Non-pigmented ciliary epithelial cell (primary cell): ENCODE measurements around the gene MAGI3.
A peak's percentile ranks its signal among the peaks of the same experiment; 100 is the strongest.

Experiments used
- DNase-seq: peaks from one replicate; pipeline ENCODE4 v3.0.0-alpha.2; 2010; ENCODE audit warnings: low read depth

The MAGI3 gene

DNA sequence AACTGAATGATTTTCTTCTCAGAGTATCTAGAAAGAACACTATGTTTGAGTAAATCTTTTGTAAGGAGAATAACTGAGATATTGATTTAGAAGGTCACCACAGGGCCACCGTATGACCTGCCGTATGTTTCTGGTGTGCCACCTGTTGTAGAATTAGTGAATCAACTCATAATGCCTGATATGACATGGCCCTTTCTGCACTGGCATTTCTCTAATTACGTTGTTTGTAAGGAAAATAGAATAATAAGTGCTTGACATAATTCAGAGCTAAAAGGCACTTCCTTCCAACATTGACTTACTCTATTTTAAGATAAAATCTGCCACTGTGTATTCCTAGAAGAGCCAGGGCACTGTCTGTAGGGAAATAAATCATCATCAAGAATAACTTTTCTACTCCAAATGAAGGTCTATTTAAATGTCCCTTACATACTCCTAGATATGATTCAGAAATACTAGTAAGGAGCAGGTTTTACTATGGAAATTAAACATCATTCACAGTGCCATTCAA, 267.3 kb downstream of the MAGI3 start:
- DNase-seq, result no peak

DNA sequence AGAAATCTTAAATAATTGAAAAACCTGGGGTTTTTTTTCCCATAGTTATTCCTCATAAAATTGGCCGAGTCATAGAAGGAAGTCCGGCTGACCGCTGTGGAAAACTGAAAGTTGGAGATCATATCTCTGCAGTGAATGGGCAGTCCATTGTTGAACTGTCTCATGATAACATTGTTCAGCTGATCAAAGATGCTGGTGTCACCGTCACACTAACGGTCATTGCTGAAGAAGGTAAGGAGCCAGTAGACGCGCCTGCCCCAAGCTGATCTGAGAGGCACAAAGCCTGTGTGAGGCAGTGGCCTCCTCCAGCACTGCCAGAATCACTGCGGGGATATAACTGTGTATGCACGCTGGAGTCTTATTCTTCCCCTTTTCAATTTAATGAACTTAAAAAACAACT, 268.7 kb downstream of the MAGI3 start:
- no peak for DNase-seq

DNA sequence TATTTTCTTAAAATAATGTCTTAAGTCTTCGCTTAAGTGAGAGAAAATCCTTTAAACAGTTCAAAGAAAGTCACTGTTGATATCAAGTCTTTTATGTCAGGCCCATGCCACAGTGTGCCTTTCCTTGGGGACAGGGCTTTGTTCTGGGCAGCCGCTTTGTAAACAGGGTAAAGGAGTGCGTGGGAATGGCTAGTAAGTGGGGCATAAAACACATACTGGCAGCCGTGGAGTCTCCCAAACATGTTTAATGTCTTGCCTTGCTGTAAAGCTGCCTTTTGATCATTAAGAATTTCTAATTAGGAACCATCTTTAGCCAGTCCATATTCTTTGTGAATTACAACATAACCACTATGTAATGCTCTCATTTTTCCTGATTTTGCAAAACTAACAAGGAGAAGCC, 269.2 kb downstream of the MAGI3 start:
- DNase-seq, result no peak

DNA sequence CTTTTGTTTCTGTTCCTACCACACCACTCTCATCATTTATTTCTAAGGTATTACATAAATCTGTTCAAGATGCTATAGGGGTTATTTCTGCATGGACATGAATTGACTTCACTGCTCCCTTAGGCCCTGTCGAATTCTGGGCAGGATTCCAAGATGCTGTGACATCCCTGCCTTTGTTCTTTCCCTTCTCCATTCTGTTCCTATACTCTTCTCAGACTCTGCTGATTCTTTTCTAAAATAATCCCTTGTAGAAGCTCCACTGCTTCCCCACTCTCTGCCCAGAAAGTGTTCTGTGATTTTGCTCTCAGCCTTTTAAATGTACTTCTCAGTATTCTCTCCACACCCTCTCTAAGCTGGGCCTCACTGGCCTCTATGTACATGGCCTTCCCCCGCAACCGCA, 269.8 kb downstream of the MAGI3 start:
- DNase-seq, result no peak

DNA sequence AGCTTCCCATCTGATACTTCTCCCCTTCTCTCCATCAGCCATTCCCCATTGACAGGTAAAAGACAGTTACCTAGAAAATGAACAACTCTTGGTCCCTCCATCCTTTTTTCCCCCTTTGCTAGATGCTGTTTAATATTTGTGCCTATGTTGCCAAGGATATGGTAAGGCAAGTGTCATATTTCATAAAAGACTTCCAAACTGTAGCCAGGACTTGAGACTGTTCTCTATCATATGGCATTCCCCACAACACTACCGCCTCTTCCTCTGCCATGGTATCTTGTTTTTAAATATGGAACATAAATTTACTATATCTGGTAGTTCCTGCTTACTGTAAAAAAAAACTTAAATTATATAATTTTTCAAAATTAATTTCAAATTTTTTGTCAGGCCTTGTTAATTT, 271.8 kb downstream of the MAGI3 start:
- no peak for DNase-seq

DNA sequence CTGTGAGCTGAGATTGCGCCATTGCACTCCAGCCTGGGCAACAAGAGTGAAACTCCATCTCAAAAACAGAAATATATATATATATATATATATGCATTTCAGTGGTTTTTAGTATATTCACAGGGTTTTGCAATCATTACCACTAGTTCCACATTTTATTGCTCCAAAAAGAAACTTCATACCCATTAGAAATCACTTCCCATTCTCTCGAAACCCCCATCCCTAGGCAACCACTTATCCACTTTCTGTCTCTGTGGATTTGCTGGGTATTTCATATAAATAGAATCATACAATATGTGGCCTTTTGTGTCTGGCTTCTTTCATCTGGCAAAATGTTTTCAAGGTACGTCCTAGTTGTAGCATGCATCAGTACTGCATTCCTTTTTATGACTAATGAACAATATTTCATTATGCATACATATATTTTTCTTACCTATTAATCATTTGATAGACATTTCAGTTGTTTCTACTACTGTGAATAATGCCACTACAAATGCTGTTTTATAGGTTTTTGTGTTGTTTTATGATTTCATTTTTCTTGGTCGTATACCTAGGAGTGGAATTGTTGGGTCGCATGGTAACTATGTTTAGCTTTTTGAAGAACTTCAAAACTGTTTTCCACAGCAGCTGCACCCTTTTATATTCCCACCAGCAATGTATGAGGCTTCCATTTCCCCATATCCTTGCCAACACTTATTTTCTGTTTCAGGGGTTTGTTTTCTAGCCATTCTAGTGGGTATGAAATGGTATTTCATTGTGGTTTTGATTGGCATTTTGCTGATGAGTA, 273.0 kb downstream of the MAGI3 start:
- DNase-seq, result no peak

DNA sequence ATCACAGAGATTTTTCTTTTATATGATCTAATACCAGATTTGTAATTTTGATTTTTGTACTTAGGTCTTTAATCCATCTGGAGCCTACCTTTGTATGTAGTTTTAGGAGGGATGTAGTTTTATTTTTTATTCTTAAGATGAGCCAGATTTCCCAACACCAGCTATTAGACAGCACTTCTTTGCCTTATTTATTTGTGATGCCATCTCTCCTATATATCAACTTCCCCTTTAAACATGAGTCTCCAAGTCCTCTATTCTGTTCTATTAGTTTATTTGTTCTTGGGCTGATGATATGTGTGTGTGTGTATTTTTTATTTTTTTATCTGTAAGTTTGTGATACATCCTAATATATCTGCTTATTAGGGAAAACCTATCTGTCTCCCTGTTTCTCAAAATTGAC, 274.8 kb downstream of the MAGI3 start:
- no peak for DNase-seq

DNA sequence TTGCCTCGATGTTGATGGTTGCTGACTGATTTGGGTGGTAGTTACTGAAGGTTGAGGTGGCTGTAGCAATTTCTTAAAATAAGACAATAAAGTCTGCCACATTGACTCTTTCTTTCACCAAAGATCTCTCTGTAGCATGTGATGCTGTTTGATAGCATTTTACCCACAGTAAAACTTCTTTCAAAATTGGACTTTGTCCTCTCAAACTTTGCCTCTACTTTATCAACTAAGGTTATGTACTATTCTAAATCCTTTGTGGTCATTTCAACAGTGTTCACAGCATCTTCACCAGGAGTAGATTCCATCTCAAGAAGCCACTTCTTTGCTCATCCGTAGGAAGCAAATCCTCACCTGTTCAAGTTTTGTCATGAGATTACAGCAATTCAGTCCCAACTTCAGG, 275.8 kb downstream of the MAGI3 start:
- no peak for DNase-seq

DNA sequence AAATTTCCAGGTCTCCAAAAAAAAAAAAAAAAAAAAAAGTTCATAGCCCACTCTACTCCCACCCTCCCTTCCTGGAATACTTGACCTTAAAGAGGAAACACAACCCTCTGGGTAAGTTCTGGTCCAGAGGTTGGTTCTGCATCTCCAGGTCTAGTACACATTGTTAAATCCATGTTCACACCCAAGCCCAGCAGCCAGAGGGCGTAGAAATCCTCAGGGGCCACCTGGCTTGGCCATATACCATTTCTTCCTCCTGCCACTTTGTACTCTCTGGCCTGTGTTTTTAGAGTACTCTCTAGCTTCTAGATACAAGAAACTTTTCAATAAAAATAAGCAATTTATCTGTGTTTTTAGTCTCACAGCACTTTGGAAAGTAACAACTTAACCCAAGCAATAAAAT, 279.7 kb downstream of the MAGI3 start:
- DNase-seq, result no peak

DNA sequence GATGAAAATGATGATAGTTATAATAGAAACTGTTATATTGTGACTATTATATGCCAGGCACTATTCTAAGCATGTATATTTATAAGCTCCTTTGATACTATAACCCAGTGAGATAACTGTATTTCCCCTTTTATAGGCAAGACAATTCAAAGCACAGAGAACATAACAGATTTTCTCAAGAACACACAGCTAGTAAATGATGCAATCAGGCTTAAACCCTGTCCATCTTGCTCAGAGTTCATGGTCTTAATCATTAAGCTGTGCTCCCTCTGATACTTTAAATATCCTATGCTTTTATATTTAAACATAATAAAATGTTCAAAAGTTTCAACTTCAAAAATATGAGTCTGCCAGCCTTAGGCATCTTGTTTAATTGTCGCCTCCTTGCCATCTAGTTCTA, 280.3 kb downstream of the MAGI3 start:
- DNase-seq, result no peak

DNA sequence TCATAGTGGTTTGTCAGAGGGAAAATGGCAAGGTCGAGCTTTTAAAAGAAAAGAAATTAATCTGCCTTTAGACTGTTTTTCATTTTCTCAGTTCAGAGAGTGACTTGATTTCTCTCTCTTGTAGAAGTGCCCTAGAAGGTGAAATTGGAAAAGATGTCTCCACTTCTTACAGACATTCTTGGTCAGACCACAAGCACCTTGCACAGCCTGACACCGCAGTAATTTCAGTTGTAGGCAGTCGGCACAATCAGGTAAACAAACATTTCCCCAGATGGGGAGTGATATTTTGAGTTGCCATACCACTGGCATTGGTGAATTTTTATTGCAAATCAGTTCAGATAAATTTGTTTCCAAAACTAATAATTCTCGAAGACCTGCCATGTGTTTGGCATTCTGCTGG, 282.2 kb downstream of the MAGI3 start:
- no peak for DNase-seq

DNA sequence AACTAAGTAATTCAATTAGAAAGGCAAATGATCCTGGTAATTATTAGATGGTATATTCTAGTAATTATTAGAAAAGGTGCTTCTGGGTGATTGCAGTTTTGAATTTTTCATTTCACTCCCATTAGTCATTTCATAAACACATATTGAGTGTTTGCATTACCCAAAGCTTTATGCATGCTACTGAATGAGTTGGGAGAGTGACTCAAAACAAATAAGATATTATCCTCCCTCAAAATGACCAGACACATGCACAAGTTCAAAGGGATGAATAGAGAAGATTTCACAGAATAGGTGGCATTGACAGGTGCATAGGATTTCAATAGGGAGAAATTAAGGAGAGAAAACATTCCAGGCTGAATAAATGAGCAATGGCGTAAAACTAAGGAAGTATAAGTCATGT, 284.3 kb downstream of the MAGI3 start:
- DNase-seq, result no peak

DNA sequence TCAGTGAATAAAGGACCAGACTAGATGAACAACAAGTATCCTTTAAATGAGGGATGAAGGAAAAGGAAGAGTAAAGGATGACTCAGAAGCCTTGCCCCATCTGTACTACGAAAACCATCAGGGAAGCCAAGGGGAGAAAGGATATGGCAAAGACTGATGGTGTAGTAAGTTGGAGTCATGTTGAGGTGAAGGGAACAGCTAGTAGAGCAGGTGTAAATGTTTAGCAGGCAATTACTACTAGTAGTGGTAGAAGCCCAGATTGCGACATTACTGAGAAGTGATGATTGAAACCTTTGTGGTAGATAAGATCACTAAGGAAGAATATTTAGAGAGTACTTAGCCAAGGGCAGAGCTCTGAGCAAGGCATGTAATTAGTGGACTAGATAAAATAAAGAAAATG, 285.0 kb downstream of the MAGI3 start:
- no peak for DNase-seq

DNA sequence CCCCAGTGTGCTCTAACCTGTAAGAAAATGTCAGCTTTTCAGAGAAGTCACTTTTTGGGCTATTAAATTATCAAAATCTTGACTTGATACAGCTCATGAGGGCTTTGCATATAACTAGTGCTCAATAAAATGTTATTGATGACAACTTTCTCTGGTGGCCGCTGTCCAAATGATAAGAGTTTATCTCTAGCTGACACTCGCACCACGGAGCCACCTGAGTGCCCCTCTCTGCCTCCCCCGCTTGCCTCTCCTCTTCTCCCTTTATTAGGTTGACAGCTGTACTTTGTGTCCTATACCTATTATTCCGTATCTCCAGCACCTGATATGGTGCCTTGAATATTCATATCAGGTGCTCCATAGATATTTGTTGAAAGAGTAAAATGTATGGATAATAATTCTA, 286.2 kb downstream of the MAGI3 start:
- DNase-seq, result no peak

DNA sequence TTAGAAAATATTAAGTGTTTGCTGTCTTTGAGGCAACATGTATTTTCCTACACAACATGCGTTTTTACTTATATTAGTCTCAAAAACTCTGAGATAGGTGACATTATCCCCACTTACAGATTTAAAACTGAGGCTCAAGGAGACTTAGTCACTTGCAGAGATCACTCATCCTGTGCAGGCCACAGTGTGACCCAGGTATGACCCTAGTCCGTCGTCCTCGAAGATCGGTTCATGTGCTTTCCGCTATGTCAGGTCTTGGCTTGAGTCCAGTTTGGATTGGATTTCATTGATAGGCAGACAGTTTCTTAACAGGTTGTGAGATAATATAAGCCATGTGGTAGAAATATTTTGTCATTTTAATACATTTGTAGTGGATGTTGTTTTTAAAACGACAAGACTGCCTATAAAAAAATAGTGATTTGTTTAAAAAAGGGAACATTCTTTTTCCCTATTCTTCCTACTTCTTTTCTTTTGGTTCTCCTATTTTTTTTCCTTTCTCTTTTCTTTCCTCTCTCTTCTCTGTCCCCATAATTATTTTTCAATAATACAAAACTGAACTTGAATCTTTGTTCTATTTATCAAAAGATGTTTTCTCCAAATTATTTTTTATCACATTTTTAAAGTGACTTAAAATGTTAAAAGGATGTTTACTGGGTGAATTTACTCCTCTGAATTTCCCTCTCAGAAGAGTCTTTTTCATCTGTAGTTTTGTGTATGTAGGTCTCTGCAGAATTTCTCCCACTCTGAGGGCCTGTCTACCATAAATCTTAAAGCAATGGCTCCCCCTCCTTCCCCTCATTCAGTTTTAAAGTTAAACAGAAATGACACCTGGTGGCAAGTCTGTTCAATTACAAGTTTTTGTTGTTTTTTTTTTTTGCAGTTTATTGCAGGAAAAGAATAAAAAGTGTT, 287.2 kb downstream of the MAGI3 start:
- DNase-seq, result peak; percentile 57

DNA sequence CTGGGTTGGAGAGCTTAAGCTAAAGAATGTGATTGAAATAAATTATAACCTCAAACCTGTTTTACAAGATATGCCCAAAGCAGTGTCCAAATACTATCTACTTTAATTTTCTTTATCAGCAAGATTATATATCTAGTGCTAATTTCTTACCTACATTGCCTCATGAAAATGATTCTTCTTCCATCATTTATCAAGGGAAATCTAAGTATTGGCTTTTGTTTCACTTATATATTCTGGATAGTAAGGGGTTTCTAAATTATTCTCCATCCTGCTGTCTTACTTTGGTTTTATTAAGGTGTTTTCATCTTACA, 287.8 kb downstream of the MAGI3 start:
- DNase-seq, result no peak

DNA sequence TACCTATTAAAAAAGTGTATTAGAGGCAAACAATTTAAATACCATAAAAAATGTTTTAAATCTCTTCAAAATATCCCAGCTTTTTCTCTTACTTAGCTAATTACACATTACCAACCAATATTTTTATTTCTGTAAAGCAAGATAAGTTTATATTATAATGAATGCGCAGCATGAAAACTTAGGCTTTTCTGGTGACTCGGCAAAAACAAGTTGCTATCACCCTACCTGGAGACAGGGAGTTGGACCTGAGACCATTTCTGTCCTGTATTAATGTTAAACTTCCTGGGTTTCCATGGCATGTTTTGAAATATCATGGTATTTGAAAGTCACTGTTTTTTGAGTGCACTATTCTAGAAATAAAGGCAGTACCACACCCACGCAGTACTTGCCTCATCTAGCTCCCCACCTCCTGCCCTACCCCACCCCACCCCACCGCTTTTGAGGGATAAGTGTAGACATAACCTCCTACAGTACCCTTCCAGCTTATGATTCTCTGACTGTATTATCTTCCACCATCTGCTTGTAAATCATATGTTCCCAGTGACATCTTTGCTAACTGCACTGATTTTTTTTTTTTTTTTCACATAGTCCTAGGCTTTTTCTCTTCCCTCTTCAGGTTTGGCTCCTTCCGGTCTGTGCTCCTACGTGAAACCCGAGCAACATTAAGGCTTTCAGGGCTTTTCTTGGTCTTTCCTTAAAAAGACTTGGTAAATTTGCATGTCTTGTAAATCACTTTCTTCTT, 291.5 kb downstream of the MAGI3 start:
- DNase-seq, result no peak

DNA sequence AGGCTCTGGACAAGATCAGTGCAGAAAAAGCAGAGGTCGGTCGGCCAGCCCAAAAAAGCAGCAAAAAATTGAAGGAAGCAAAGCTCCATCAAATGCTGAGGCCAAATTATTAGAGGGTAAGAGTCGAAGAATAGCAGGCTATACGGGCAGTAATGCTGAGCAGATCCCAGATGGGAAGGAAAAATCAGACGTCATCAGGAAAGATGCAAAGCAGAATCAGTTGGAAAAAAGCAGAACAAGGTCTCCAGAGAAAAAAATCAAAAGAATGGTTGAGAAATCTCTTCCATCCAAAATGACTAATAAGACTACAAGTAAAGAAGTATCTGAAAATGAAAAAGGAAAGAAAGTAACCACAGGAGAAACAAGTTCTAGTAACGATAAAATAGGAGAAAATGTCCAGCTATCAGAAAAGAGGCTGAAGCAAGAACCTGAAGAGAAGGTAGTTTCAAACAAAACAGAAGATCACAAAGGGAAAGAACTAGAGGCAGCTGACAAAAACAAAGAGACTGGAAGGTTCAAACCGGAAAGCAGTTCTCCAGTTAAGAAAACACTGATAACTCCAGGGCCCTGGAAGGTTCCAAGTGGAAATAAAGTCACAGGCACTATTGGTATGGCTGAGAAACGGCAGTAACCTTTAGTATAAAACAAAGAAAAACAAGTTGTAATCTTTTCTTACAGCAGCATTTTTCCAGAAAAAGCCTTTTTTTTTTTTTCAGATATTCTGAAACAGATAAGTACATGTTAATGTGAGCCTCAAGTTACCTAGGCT, 293.3 kb downstream of the MAGI3 start:
- no peak for DNase-seq

DNA sequence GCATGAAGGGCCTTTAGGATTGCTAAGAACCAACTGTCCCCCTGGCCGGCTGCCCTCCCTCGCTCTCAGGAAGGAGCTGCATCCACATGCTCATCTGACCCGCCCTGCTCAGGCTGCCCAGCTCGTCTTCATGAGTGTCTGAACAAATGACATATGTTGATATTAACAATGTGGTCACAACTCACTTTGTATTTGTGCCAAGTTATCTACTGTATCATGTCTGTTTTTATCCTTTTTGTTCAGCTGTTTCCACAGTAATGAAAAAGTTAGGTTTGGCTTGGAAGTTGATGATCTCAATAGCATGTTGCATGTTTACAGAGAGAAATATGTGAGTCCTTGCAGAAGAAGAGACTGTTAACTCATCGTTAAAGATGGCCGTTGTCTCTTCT, 293.8 kb downstream of the MAGI3 start:
- DNase-seq, result no peak

DNA sequence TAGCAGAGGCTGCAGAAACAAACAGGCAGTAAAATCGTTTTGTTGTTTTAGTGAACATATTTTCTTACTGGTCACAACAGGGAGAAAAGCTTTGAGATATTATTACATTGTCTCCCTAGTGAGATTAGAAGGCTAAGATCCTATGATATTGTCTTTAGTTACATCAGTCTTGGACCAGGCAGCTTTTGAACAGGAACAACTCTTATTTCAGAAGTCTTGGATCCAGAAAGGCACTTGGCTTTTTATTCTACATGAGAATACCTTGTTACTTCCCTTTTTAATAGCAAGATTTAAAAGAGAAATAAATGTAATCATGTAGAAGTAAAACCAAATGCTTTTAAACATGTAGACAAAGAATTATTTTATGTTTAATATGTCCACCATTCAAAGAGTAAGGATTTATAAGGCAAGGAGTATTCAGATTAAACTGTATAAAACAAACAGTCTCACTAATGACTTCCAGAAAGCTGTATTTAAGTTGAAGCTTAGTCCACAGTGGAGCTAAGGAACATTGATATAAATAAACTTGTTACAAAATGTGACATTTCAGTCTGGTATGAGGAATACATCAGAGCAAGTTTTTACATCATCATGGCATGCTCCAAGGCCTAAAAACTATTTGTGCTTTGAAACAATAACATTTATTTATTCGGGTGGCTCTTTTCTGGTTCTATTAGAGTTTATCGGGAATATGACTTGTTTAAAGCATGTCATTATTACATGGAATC, 296.7 kb downstream of the MAGI3 start:
- DNase-seq, result no peak

DNA sequence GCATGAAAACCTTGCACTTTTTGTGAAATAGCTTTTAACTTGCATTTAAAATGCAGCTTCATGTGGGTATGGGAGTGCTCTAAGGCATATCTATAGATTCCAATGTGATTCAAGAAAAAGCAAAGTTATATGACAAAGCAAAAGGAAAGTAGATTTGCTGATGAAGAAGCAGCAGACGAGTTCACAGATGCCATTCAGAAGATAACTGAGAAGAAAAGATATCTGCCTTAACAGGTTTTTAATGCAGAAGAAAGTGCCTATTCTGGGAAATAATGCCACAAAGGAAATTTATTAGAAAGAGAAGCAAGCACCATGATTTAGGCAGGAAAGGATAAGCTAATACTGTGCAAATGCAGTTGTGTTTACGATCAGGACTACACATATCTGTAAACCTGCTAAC, 300.9 kb downstream of the MAGI3 start:
- no peak for DNase-seq
